ENCODE data around the gene DEGS2.

DEGS2 gene

GRCh38 chr14:100200311-100200710 is 40.9 kb upstream of the DEGS2 start:
- no peak for DNase-seq (ENCODE audit: extremely low read depth, low read depth)
- no peak for TF ChIP-seq CTCF (IDR thresholded peaks at IDR 0.05; ENCODE audit: low read depth, low read length)

GRCh38 chr14:100199240-100199860 is 39.9 kb upstream of the DEGS2 start:
- no peak for DNase-seq (ENCODE audit: extremely low read depth, low read depth)
- no peak for TF ChIP-seq CTCF (IDR thresholded peaks at IDR 0.05; ENCODE audit: low read depth, low read length)

- TF ChIP-seq CTCF (IDR thresholded peaks at IDR 0.05; ENCODE audit: low read depth, low read length): no peak
- no peak for DNase-seq (ENCODE audit: extremely low read depth, low read depth)
These were observed 34.2 kb upstream of the DEGS2 start for GRCh38 chr14:100193417-100194357.

- TF ChIP-seq CTCF (IDR thresholded peaks at IDR 0.05; ENCODE audit: low read depth, low read length): peak; percentile 85
- peak; percentile 89 for DNase-seq (ENCODE audit: extremely low read depth, low read depth)
These were observed 33.4 kb upstream of the DEGS2 start for GRCh38 chr14:100192672-100193416.

GRCh38 chr14:100192250-100192671 is 32.8 kb upstream of the DEGS2 start:
- no peak for TF ChIP-seq CTCF (IDR thresholded peaks at IDR 0.05; ENCODE audit: low read depth, low read length)
- no peak for DNase-seq (ENCODE audit: extremely low read depth, low read depth)

- TF ChIP-seq CTCF (IDR thresholded peaks at IDR 0.05; ENCODE audit: low read depth, low read length): no peak
- DNase-seq (ENCODE audit: extremely low read depth, low read depth): no peak
These were observed 32.3 kb upstream of the DEGS2 start for GRCh38 chr14:100191584-100192249.

All from AG09319 (cell line).